OCI-LY1 (cell line): ENCODE results near the gene MED13.

ENCODE experiments used
- H2AFZ ChIP-seq: fragments of 200-600 bp; sonication (generic), shearing (Covaris generic); 2 replicates; pipeline ENCODE4 v1.6.0; 2014; ENCODE audit warnings: antibody characterized with exemption, mild to moderate bottlenecking, low read length
- H3F3A ChIP-seq: fragments of 200-600 bp; sonication (generic), shearing (Covaris generic); 2 replicates; pipeline ENCODE4 v1.6.0; 2014; ENCODE audit warnings: mild to moderate bottlenecking, antibody characterized with exemption, low read length, moderate library complexity; ENCODE audit not compliant: insufficient read depth
- H3K27ac ChIP-seq: fragments of 200-600 bp; sonication (generic); 2 replicates; pipeline ENCODE4 v1.5.1; 2014; ENCODE audit warnings: low read length, mixed run types, mild to moderate bottlenecking, low read depth; ENCODE audit not compliant: poor library complexity, severe bottlenecking
- H3K27me3 ChIP-seq: fragments of 200-600 bp; sonication (generic); 2 replicates; pipeline ENCODE4 v1.6.0; 2014; ENCODE audit warnings: antibody characterized with exemption, mild to moderate bottlenecking, low read length, moderate library complexity; ENCODE audit not compliant: insufficient read depth
- H3K36me3 ChIP-seq: fragments of 200-600 bp; sonication (generic); 2 replicates; pipeline ENCODE4 v1.6.1; 2014; ENCODE audit warnings: mild to moderate bottlenecking, antibody characterized with exemption, low read length, moderate library complexity, mixed read lengths; ENCODE audit not compliant: insufficient read depth
- H3K4me1 ChIP-seq: fragments of 200-600 bp; sonication (generic); 2 replicates; pipeline ENCODE4 v1.5.1; 2014; ENCODE audit warnings: mild to moderate bottlenecking, low read length, moderate library complexity; ENCODE audit not compliant: insufficient read depth, severe bottlenecking
- H3K4me2 ChIP-seq: fragments of 200-600 bp; sonication (generic), shearing (Covaris generic); 2 replicates; pipeline ENCODE4 v1.6.1; 2014; ENCODE audit warnings: low read length
- H3K4me3 ChIP-seq: fragments of 200-600 bp; sonication (generic); 2 replicates; pipeline ENCODE4 v1.5.1; 2014; ENCODE audit warnings: low read length, low read depth, mild to moderate bottlenecking, mixed read lengths; ENCODE audit not compliant: poor library complexity, severe bottlenecking
- H3K79me2 ChIP-seq: fragments of 200-600 bp; shearing (Covaris generic); 2 replicates; pipeline ENCODE4 v1.6.1; 2016; ENCODE audit warnings: mixed run types, low read length, mixed read lengths; ENCODE audit not compliant: insufficient read depth
- H3K9ac ChIP-seq: fragments of 200-600 bp; sonication (generic), shearing (Covaris generic); 2 replicates; pipeline ENCODE4 v1.6.1; 2014; ENCODE audit warnings: mild to moderate bottlenecking, low read length, mixed read lengths
- H3K9me2 ChIP-seq: fragments of 200-600 bp; sonication (generic), shearing (Covaris generic); 2 replicates; pipeline ENCODE4 v1.6.1; 2014; ENCODE audit warnings: low read depth, mild to moderate bottlenecking, low read length, mixed read lengths
- H3K9me3 ChIP-seq: fragments of 200-600 bp; shearing (Covaris generic); 2 replicates; pipeline ENCODE4 v1.6.1; 2014; ENCODE audit warnings: low read length, mixed read lengths
- H4K20me1 ChIP-seq: fragments of 200-600 bp; sonication (generic), shearing (Covaris generic); 2 replicates; pipeline ENCODE4 v1.6.0; 2016; ENCODE audit warnings: mild to moderate bottlenecking, low read length; ENCODE audit not compliant: insufficient read depth
- EZH2 ChIP-seq: fragments of 200-600 bp; sonication (generic), shearing (Covaris generic); IDR thresholded peaks from 2 replicates; pipeline ENCODE4 v1.8.0; 2017; ENCODE audit warnings: borderline replicate concordance, mixed run types, mild to moderate bottlenecking, antibody characterized with exemption, low read length, moderate library complexity, mixed read lengths
- TF ChIP-seq, protein P1 (sequence below): fragments of 200-600 bp; sonication (generic), shearing (Covaris generic); IDR thresholded peaks from 2 replicates; pipeline ENCODE4 v1.5.1; 2017; ENCODE audit warnings: mild to moderate bottlenecking, antibody characterized with exemption, low read length, moderate library complexity, mixed read lengths

MED13 gene

GRCh38 chr17:62062944-62063343 is 2.1 kb downstream of the MED13 start:
- H3K4me3 ChIP-seq: peak overlapping the region; percentile 96
- H4K20me1 ChIP-seq: no peaks in the 10 kb centered on the region

GRCh38 chr17:62062302-62062701 is 2.8 kb downstream of the MED13 start:
- Histone ChIP-seq H3K79me2 (peaks cover 76% of the 10 kb centered on the region), H3K4me2 (peak overlapping the region; percentile 95), H4K20me1 (no peaks in the 10 kb centered on the region), H2AFZ (no peak overlapping the region), H3K4me1 (peaks cover 28% of the 10 kb centered on the region), H3K36me3 (peaks cover 48% of the 10 kb centered on the region), H3K27ac (no peak overlapping the region), H3K4me3 (peak overlapping the region; percentile 96), H3F3A (no peaks in the 10 kb centered on the region), H3K9me3 (no peaks in the 10 kb centered on the region), H3K9ac (peak overlapping the region; percentile 77; the same call in 1 of the 2 replicates), H3K27me3 (no peaks in the 10 kb centered on the region), H3K9me2 (no peaks in the 10 kb centered on the region)
- TF ChIP-seq EZH2: no peak
- TF ChIP-seq, protein P1, sequence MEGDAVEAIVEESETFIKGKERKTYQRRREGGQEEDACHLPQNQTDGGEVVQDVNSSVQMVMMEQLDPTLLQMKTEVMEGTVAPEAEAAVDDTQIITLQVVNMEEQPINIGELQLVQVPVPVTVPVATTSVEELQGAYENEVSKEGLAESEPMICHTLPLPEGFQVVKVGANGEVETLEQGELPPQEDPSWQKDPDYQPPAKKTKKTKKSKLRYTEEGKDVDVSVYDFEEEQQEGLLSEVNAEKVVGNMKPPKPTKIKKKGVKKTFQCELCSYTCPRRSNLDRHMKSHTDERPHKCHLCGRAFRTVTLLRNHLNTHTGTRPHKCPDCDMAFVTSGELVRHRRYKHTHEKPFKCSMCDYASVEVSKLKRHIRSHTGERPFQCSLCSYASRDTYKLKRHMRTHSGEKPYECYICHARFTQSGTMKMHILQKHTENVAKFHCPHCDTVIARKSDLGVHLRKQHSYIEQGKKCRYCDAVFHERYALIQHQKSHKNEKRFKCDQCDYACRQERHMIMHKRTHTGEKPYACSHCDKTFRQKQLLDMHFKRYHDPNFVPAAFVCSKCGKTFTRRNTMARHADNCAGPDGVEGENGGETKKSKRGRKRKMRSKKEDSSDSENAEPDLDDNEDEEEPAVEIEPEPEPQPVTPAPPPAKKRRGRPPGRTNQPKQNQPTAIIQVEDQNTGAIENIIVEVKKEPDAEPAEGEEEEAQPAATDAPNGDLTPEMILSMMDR: no peak

More at GRCh38 chr17:62062944-62063343, 2.1 kb downstream of the MED13 start:
- H3K36me3 ChIP-seq: peaks cover 48% of the 10 kb centered on the region
- no peaks in the 10 kb centered on the region for H3F3A ChIP-seq
- H3K9me3 ChIP-seq: no peaks in the 10 kb centered on the region
- H3K79me2 ChIP-seq: peaks cover 69% of the 10 kb centered on the region
- TF ChIP-seq EZH2: no peak
- TF ChIP-seq, protein P1: no peak
- H3K4me2 ChIP-seq: peak overlapping the region; percentile 95
- H3K27me3 ChIP-seq: no peaks in the 10 kb centered on the region
- peak overlapping the region; percentile 76 for H3K27ac ChIP-seq
- H3K9ac ChIP-seq: peak overlapping the region; percentile 77
- H3K9me2 ChIP-seq: no peaks in the 10 kb centered on the region
- H2AFZ ChIP-seq: no peak overlapping the region
- peaks cover 28% of the 10 kb centered on the region for H3K4me1 ChIP-seq

DNA sequence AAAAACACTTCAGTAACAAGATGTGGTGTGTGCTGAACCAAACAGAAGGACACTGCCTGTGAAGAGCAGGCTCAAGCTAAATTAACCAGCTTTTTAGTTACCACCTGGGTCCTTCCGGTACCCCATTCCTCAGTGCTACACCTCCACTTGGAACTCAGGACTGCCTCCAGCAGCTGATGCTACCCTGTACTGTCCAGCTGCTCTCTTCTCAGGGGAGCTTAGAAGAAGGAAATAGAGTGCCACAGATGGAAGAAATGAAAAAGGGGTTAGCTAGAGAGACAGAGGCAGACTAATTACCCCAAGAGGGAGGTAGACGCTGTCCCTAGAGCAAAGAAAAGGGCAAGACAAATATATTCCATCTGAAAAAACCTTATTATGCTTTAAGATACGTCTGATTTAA is 5.7 kb downstream of the MED13 start:
- Histone ChIP-seq H3K36me3 (peaks cover 64% of the 10 kb centered on the region), H3K9me3 (no peaks in the 10 kb centered on the region), H3K27ac (no peak overlapping the region), H3K9ac (no peak overlapping the region), H3F3A (no peaks in the 10 kb centered on the region), H3K4me2 (no peak overlapping the region), H3K27me3 (no peaks in the 10 kb centered on the region), H3K4me1 (peaks cover 24% of the 10 kb centered on the region), H3K9me2 (no peaks in the 10 kb centered on the region), H3K79me2 (peaks cover 96% of the 10 kb centered on the region), H3K4me3 (no peak overlapping the region), H4K20me1 (no peaks in the 10 kb centered on the region), H2AFZ (no peak overlapping the region)
- no peak for TF ChIP-seq EZH2
- TF ChIP-seq, protein P1: no peak
